HepG2 (cell line): Measurements from ENCODE around the gene RAB15. TPM values are rescaled to one million over a fixed set of nuclear protein-coding genes. Genes with fewer than 3 reads are reported as not detected.
A peak's percentile ranks its signal among the peaks of the same experiment; 100 is the strongest.

Source experiments
- ATAC-seq: fragments of 200-7000 bp; cut with Tn5 transposase; 3 replicates; pipeline ENCODE4 v1.9.1; 2020; ENCODE audit warnings: mild to moderate bottlenecking, moderate library complexity
- BruUV-seq: library from RNA; stranded (reverse); fragments of 400-500 nt; replicated peaks from 2 replicates; lab custom pipeline; 2021; lab: Mats Ljungman, UMichigan
- CTCF ChIA-PET: fragments of 300-600 bp; formaldehyde crosslinking; extraction: SDS; loops from one replicate; lab custom pipeline; 2021; ENCODE audit warnings: low total read pairs, inconsistent platforms, low intra/inter-chr PET ratio; lab: Yijun Ruan, JAX
- POLR2A ChIA-PET: fragments of 350-600 bp; sonication (Branson Sonifier 250); formaldehyde crosslinking; loops from one replicate; lab custom pipeline; 2020; ENCODE audit warnings: antibody characterized with exemption, inconsistent platforms; lab: Yijun Ruan, JAX
- DNase-seq: peaks from one replicate; pipeline ENCODE4 v3.0.0-alpha.2; 2015; ENCODE audit warnings: low spot score
- FAIRE-seq: peaks from 3 replicates; lab custom pipeline; 2011; peaks lifted over from hg19 to GRCh38; lab: Jason Lieb, UNC
- H2AFZ ChIP-seq: one replicate; pipeline ENCODE4 v1.6.1; 2011; ENCODE audit warnings: low read length, inconsistent platforms
- H3K27ac ChIP-seq: fragments of 300-600 bp; 3 replicates; pipeline ENCODE4 v1.8.0; 2011; ENCODE audit warnings: mixed run types, mild to moderate bottlenecking, mixed read lengths, low read length, inconsistent platforms; ENCODE audit not compliant: insufficient read depth; ENCODE audit errors: extremely low read length
- H3K27me3 ChIP-seq, 2 experiments: fragments of 200-600 bp in 1 of 2; 2 replicates in 1 of 2; 3 replicates in 1 of 2; pipeline versions ENCODE4 v1.6.0 to v1.8.0; 2011; ENCODE audit warnings: low read length in 2 of 2, mild to moderate bottlenecking in 2 of 2, moderate library complexity in 2 of 2, inconsistent platforms in 1 of 2; ENCODE audit not compliant: insufficient read depth in 2 of 2, control insufficient read depth in 1 of 2
- H3K36me3 ChIP-seq, 2 experiments: fragments of 200-600 bp in 1 of 2; replicated peaks in 1 of 2; 2 replicates in 1 of 2; 3 replicates in 1 of 2; pipeline versions ENCODE4 v1.5.1 to v1.8.0; 2011; ENCODE audit warnings: low read length in 2 of 2, inconsistent platforms in 1 of 2; ENCODE audit not compliant: insufficient read depth in 2 of 2, control insufficient read depth in 1 of 2
- H3K4me1 ChIP-seq: 2 replicates; pipeline ENCODE4 v1.5.1; 2012; ENCODE audit warnings: low read length, inconsistent platforms; ENCODE audit not compliant: insufficient read depth
- H3K4me2 ChIP-seq: 2 replicates; pipeline ENCODE4 v1.6.0; 2011; ENCODE audit warnings: low read depth, low read length, inconsistent platforms
- H3K4me3 ChIP-seq, 3 experiments: fragments of 200-600 bp in 1 of 3; sonication (generic), shearing (Covaris generic) in 1 of 3; replicated peaks in 1 of 3; 2 replicates each; pipeline ENCODE4 v1.5.1; 2011 to 2016; ENCODE audit warnings: low read length in 3 of 3, inconsistent platforms in 2 of 3, low read depth in 2 of 3, mild to moderate bottlenecking in 2 of 3, control low read depth in 1 of 3, mixed read lengths in 1 of 3; ENCODE audit not compliant: insufficient read depth in 1 of 3
- H3K79me2 ChIP-seq: one replicate; pipeline ENCODE4 v1.6.1; 2011; ENCODE audit warnings: low read length, inconsistent platforms; ENCODE audit not compliant: insufficient read depth
- H3K9ac ChIP-seq: 2 replicates; pipeline ENCODE4 v1.6.0; 2011; ENCODE audit warnings: mild to moderate bottlenecking, low read depth, low read length, inconsistent platforms; ENCODE audit not compliant: insufficient read depth
- H3K9me3 ChIP-seq: 2 replicates; pipeline ENCODE4 v1.5.1; 2012; ENCODE audit warnings: mild to moderate bottlenecking, low read length
- H4K20me1 ChIP-seq: 2 replicates; pipeline ENCODE4 v1.6.0; 2011; ENCODE audit warnings: inconsistent platforms, mild to moderate bottlenecking, low read length, moderate library complexity; ENCODE audit not compliant: insufficient read depth
- ARNT ChIP-seq: fragments of 450-650 bp; IDR thresholded peaks from 2 replicates; pipeline ENCODE4 v1.6.1; 2017
- CBX5 ChIP-seq: sonication (generic); formaldehyde crosslinking; IDR thresholded peaks from 2 replicates; pipeline ENCODE4 v1.4.0; 2020; ENCODE audit warnings: missing genetic modification reagents, borderline replicate concordance
- EHMT2 ChIP-seq: fragments of 200-600 bp; sonication (generic); IDR thresholded peaks from 2 replicates; pipeline ENCODE4 v1.7.0; 2017; ENCODE audit warnings: antibody characterized with exemption, low read depth, low read length, borderline replicate concordance
- HOXA9 ChIP-seq: sonication (generic); formaldehyde crosslinking; IDR thresholded peaks from 2 replicates; pipeline ENCODE4 v1.8.1; 2022; ENCODE audit warnings: missing genetic modification reagents, mild to moderate bottlenecking, moderate library complexity, borderline replicate concordance
- MIXL1 ChIP-seq: IDR thresholded peaks from 2 replicates; pipeline ENCODE4 v1.6.1; 2016
- MTF1 ChIP-seq: sonication (generic); formaldehyde crosslinking; IDR thresholded peaks from 2 replicates; pipeline ENCODE4 v1.5.0; 2020; ENCODE audit warnings: missing genetic modification reagents
- MTF2 ChIP-seq: sonication (generic); formaldehyde crosslinking; IDR thresholded peaks from 2 replicates; pipeline ENCODE4 v1.5.0; 2020; ENCODE audit warnings: missing genetic modification reagents, borderline replicate concordance
- MXD4 ChIP-seq: IDR thresholded peaks from 2 replicates; pipeline ENCODE4 v1.6.1; 2016; ENCODE audit warnings: mild to moderate bottlenecking, missing biosample characterization, missing genetic modification reagents
- NCOA2 ChIP-seq: sonication (generic); formaldehyde crosslinking; IDR thresholded peaks from 2 replicates; pipeline ENCODE4 v1.8.0; 2022; ENCODE audit warnings: inconsistent platforms
- SAP130 ChIP-seq: IDR thresholded peaks from 2 replicates; pipeline ENCODE4 v1.6.1; 2016; ENCODE audit warnings: low read depth
- ZBTB7A ChIP-seq: sonication (generic); formaldehyde crosslinking; IDR thresholded peaks from 2 replicates; pipeline ENCODE4 v1.8.0; 2022; ENCODE audit warnings: mild to moderate bottlenecking, missing genetic modification reagents
- ZEB1 ChIP-seq: IDR thresholded peaks from 2 replicates; pipeline ENCODE4 v1.6.1; 2012; ENCODE audit warnings: mild to moderate bottlenecking, low read depth, inconsistent platforms; ENCODE audit not compliant: insufficient replicate concordance
- ZNF354B ChIP-seq: sonication (generic); formaldehyde crosslinking; IDR thresholded peaks from 2 replicates; pipeline ENCODE4 v1.8.0; 2022; ENCODE audit warnings: mild to moderate bottlenecking, missing genetic modification reagents
- ZNF367 ChIP-seq: sonication (generic); formaldehyde crosslinking; IDR thresholded peaks from 2 replicates; pipeline ENCODE4 v1.4.0; 2020; ENCODE audit warnings: missing genetic modification reagents, borderline replicate concordance
- ZNF441 ChIP-seq: sonication (generic); formaldehyde crosslinking; IDR thresholded peaks from 2 replicates; pipeline ENCODE4 v1.7.0; 2021; ENCODE audit warnings: missing genetic modification reagents, borderline replicate concordance
- ZNF468 ChIP-seq: sonication (generic); formaldehyde crosslinking; IDR thresholded peaks from 2 replicates; pipeline ENCODE4 v1.8.0; 2022; ENCODE audit warnings: mild to moderate bottlenecking, moderate library complexity, missing genetic modification reagents
- ZNF709 ChIP-seq: sonication (generic); formaldehyde crosslinking; IDR thresholded peaks from 2 replicates; pipeline ENCODE4 v1.5.0; 2020; ENCODE audit warnings: mild to moderate bottlenecking, missing genetic modification reagents
- ZSCAN9 ChIP-seq: IDR thresholded peaks from 2 replicates; pipeline ENCODE4 v1.6.1; 2016; ENCODE audit warnings: borderline replicate concordance
- WGBS: methylation state at CpG from one replicate; pipeline ENCODE4 v1.1.6; 2017; ENCODE audit warnings: low lambda C conversion rate; 5-methylcytosine and 5-hydroxymethylcytosine counted together
- in situ Hi-C: cut with HindIII; loops from 2 replicates; pipeline ENCODE4 v1.10.0; 2017; ENCODE audit warnings: low pct_unique_long_range_greater_than_20kb; ENCODE audit not compliant: extremely low pct_ligation_motif_present
- intact Hi-C: fragments of 100-400 bp; cut with micrococcal nuclease; formaldehyde crosslinking; loops from one replicate; pipeline ENCODE4 v1.10.0; 2022; ENCODE audit not compliant: unreplicated experiment
- polyA plus RNA-seq, 8 experiments: library from polyadenylated mRNA; depleted of rRNA in 3 of 8; stranded (reverse) in 7 of 8; unstranded in 1 of 8; fragments of >200 nt; fragmentation: Illumina TruSeq in 4 of 8; extraction: Trizol in 4 of 8; gene quantifications; 2 replicates each; pipeline versions ENCODE4 v1.2.1 to v1.2.3, GENCODE V29; 2011 to 2016; ENCODE audit warnings: low read depth in 4 of 8, missing spikeins in 1 of 8, mixed read lengths in 1 of 8; ENCODE audit not compliant: insufficient read depth in 1 of 8
- total RNA-seq, 5 experiments: library from RNA; depleted of rRNA; stranded (reverse); fragments of >200 nt; fragmentation: Illumina TruSeq; extraction: Trizol; gene quantifications; 2 replicates each; pipeline ENCODE4 v1.2.3, GENCODE V29; 2016; ENCODE audit warnings: low read depth in 1 of 5
- TF ChIP-seq, protein P1 (sequence below): IDR thresholded peaks from 2 replicates; pipeline ENCODE4 v1.4.0; 2020; ENCODE audit warnings: mild to moderate bottlenecking, missing genetic modification reagents
- TF ChIP-seq, protein P2 (sequence below): conservative IDR thresholded peaks from 2 replicates; pipeline ENCODE4 v1.6.1; 2018; ENCODE audit warnings: missing genetic modification reagents

RAB15 gene
- total and polyA plus RNA-seq, 2 of the 13 experiments (the other 11 are each of a cell fraction or from before 2014, with no cell fraction given), result 7.4 to 18.5 TPM

DNA sequence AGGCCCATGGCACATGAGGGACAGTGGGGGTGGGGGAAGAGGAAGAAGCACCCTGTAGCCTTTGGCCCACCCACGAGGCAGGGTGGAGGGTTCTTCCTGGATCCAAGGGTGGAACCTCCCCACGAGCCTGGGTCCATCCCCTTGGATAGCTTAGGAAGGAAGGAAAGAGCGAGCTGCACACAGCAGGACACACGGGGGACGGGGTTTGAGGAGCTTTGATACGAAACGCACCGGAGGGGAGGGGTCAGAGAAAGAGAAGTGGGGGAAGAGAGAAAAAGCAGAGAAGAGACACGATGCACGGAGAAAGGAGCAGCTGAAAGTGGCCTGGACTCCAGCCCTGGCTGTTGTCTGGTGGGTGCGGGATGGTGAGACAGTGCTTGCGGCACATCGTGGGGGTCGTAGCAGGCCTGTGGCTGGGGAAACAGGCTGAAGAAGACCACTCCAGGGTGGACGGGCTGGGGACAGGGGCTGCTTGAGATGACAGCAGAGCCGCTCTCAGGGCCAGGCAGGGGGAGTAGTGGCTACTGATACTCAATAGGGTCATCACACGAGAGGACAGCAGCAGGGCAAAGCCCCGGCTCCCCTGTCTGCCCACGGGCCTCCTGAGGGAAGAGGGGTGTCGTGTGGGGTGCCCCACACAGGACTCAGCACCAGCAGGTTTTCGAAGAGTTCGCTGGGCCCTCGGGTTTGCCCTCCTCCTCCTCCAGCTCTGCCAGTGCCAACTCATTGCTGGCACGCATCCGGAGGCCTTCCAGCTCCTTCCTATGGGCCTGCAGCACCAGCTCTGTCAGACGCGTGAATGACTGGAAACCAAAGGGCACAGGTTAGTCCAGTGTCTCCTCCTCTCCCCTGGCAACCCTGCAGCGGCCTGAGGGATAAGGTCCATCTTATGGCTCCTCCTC lies 24.2 kb downstream of the RAB15 start:
- BruUV-seq, result no TSS peak
- Histone ChIP-seq H3K4me3 (peak overlapping the region in 1 of 3 experiments; percentile 54; a peak in 2 of 6 replicates), H4K20me1 (no peaks in the 10 kb centered on the region), H3K36me3 (peaks cover 0 to 5% of the 10 kb centered on the region in 2 experiments; a peak in 1 of 5 replicates), H2AFZ (no peak overlapping the region), H3K27ac (peak overlapping the region; percentile 79), H3K4me1 (peaks cover 64% of the 10 kb centered on the region), H3K79me2 (no peaks in the 10 kb centered on the region), H3K4me2 (peak overlapping the region; percentile 78), H3K27me3 (no peaks in the 10 kb centered on the region), H3K9ac (peak overlapping the region; percentile 23; the same call in 1 of the 2 replicates), H3K9me3 (no peaks in the 10 kb centered on the region)
- intact Hi-C loops, result no loop called here
- 89% methylated on average over 16 of the region's 28 CpGs for WGBS
- FAIRE-seq (peak; percentile 89), DNase-seq (peak; percentile 85), ATAC-seq (peak; percentile 97)
- POLR2A ChIA-PET, result interaction anchor here (0.6 to 2.3 kb wide), 10 partner anchors 9 to 39 kb away, joined by 3 to 31 read pairs (median 4); partner anchors contain the start of gene FNTB
- CTCF ChIA-PET, result no interaction called here
- in situ Hi-C loops, result no loop called here
- TF ChIP-seq, protein P1, sequence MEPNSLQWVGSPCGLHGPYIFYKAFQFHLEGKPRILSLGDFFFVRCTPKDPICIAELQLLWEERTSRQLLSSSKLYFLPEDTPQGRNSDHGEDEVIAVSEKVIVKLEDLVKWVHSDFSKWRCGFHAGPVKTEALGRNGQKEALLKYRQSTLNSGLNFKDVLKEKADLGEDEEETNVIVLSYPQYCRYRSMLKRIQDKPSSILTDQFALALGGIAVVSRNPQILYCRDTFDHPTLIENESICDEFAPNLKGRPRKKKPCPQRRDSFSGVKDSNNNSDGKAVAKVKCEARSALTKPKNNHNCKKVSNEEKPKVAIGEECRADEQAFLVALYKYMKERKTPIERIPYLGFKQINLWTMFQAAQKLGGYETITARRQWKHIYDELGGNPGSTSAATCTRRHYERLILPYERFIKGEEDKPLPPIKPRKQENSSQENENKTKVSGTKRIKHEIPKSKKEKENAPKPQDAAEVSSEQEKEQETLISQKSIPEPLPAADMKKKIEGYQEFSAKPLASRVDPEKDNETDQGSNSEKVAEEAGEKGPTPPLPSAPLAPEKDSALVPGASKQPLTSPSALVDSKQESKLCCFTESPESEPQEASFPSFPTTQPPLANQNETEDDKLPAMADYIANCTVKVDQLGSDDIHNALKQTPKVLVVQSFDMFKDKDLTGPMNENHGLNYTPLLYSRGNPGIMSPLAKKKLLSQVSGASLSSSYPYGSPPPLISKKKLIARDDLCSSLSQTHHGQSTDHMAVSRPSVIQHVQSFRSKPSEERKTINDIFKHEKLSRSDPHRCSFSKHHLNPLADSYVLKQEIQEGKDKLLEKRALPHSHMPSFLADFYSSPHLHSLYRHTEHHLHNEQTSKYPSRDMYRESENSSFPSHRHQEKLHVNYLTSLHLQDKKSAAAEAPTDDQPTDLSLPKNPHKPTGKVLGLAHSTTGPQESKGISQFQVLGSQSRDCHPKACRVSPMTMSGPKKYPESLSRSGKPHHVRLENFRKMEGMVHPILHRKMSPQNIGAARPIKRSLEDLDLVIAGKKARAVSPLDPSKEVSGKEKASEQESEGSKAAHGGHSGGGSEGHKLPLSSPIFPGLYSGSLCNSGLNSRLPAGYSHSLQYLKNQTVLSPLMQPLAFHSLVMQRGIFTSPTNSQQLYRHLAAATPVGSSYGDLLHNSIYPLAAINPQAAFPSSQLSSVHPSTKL (CRISPR knock-in tag), result peak; percentile 61
- TF ChIP-seq EHMT2, result no peak
- TF ChIP-seq ZNF354B (CRISPR knock-in tag), result no peak
- no peak for TF ChIP-seq MTF2 (CRISPR knock-in tag)
- TF ChIP-seq, protein P2, sequence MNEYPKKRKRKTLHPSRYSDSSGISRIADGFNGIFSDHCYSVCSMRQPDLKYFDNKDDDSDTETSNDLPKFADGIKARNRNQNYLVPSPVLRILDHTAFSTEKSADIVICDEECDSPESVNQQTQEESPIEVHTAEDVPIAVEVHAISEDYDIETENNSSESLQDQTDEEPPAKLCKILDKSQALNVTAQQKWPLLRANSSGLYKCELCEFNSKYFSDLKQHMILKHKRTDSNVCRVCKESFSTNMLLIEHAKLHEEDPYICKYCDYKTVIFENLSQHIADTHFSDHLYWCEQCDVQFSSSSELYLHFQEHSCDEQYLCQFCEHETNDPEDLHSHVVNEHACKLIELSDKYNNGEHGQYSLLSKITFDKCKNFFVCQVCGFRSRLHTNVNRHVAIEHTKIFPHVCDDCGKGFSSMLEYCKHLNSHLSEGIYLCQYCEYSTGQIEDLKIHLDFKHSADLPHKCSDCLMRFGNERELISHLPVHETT, result no peak
- no peak for TF ChIP-seq HOXA9 (CRISPR knock-in tag)
- TF ChIP-seq ZNF709 (CRISPR knock-in tag), result 0 out of 2 replicates have a peak, but pooled peaks have one; percentile 29
- TF ChIP-seq ARNT, result no peak
- no peak for TF ChIP-seq ZNF468 (CRISPR knock-in tag)
- no peak for TF ChIP-seq MTF1 (CRISPR knock-in tag)
- TF ChIP-seq ZNF441 (CRISPR knock-in tag), result 0 out of 2 replicates have a peak, but pooled peaks have one; percentile 40
- peak; percentile 71 for TF ChIP-seq SAP130
- TF ChIP-seq CBX5 (CRISPR knock-in tag), result no peak
- TF ChIP-seq ZBTB7A (CRISPR knock-in tag), result no peak
- TF ChIP-seq ZSCAN9 (CRISPR knock-in tag), result 0 out of 2 replicates have a peak, but pooled peaks have one; percentile 34
- TF ChIP-seq NCOA2 (CRISPR knock-in tag), result peak; percentile 66
- 0 out of 2 replicates have a peak, but pooled peaks have one; percentile 42 for TF ChIP-seq MXD4
- TF ChIP-seq MIXL1 (CRISPR knock-in tag), result peak; percentile 18; the same call in 1 of the 2 replicates
- no peak for TF ChIP-seq ZNF367 (CRISPR knock-in tag)
- no peak for TF ChIP-seq ZEB1
